Measurements from ENCODE around the gene DOCK4.

DOCK4 gene

DNA sequence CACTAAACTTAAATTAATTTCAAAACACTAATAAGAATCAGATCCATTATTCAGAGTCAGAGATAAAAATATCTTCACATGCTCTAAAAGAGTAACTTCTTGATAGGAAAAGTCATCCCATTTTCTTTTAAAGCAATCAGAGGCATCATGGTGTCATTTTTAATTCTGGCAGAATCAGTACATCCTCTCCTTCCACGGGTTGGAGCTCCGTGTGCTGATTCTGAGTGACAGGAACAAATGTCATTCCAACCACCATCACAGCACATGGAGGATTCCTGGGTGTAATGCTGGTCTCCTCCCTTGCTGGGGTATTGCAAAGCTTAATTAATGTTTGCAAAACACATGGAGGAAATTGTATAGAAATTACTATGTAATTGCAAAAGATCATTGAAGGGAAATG, 529.4 kb downstream of the DOCK4 start:
- ATAC-seq (ENCODE audit: low read depth), result no peak
- H3K4me1 ChIP-seq (ENCODE audit: insufficient read depth, poor library complexity, severe bottlenecking), result no peaks in the 10 kb centered on the region
- no peaks in the 10 kb centered on the region for H3K9me3 ChIP-seq (ENCODE audit: severe bottlenecking)
- H3K27me3 ChIP-seq (ENCODE audit: insufficient read depth, poor library complexity, severe bottlenecking), result no peaks in the 10 kb centered on the region
- no peak for DNase-seq (ENCODE audit: low spot score)
- no peak overlapping the region for H3K27ac ChIP-seq (ENCODE audit: poor library complexity, severe bottlenecking)
- no peak overlapping the region for H3K4me3 ChIP-seq (ENCODE audit: severe bottlenecking)
- TF ChIP-seq CTCF (IDR thresholded peaks at IDR 0.05; ENCODE audit: poor library complexity, severe bottlenecking), result no peak
- H3K36me3 ChIP-seq (ENCODE audit: low read depth), result no peaks in the 10 kb centered on the region

Measured in RWPE2 (cell line).